Right atrium auricular region (tissue), 2 donors: ENCODE data around the gene CRYZ. TPM values are rescaled to one million over a fixed set of nuclear protein-coding genes. Genes with fewer than 3 reads are reported as not detected.

Experiments used
- DNase-seq: peaks from one replicate; pipeline ENCODE4 v3.0.0-alpha.2; 2019; ENCODE audit warnings: low spot score
- H3K27ac ChIP-seq, 2 donors: fragments of 200-600 bp; sonication (generic); 1 replicate in 1 of 2; 2 replicates in 1 of 2; pipeline ENCODE4 v1.5.1; 2016 to 2019
- H3K27me3 ChIP-seq, 2 donors: fragments of 200-600 bp; sonication (generic); one replicate each; pipeline versions ENCODE4 v1.5.1 to v1.6.0; 2017 to 2019
- H3K36me3 ChIP-seq: fragments of 200-600 bp; sonication (generic); one replicate; pipeline ENCODE4 v1.5.1; 2016
- H3K4me1 ChIP-seq, 2 donors: fragments of 200-600 bp; sonication (generic); one replicate each; pipeline versions ENCODE4 v1.5.1 to v1.6.0; 2017 to 2019
- H3K4me3 ChIP-seq, 2 donors: fragments of 200-600 bp; sonication (generic); 1 replicate in 1 of 2; 2 replicates in 1 of 2; pipeline ENCODE4 v1.5.1; 2017 to 2019; ENCODE audit warnings: mild to moderate bottlenecking in 1 of 2, moderate library complexity in 1 of 2
- H3K9me3 ChIP-seq, 2 donors: fragments of 200-600 bp; sonication (generic); one replicate each; pipeline ENCODE4 v1.5.1; 2019
- CTCF ChIP-seq, 2 donors: fragments of 200-600 bp; sonication (generic); IDR thresholded peaks; one replicate each; pipeline ENCODE4 v1.5.1; 2019; ENCODE audit warnings: antibody characterized with exemption in 2 of 2
- total RNA-seq, 2 donors: library from RNA; depleted of rRNA; stranded (reverse); fragments of >200 nt; gene quantifications; one replicate each; pipeline ENCODE4 v1.1.0, GENCODE V29; 2016

Gene CRYZ
- total RNA-seq, 2 donors from 2014 or later, result 30.5 to 39.8 TPM

DNA sequence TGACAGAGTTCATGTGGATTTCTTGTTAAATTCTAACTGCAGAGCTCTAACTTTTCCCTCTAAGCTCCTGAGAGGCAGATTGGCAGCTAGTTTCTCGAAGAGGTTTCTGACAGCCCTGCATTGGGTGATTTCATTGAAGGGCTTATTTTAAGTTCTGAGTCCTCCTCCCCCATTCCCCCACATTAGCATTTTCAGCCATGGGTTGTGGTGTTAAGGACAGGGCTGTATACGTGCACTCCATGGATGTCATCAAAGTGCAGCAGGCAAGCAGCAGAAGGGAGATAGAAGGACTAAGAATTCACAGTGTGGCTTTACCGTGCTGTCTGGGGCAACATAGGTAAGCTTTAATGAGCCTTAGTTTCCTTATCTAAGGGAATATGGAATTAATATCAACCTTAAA is 19.0 kb downstream of the CRYZ start:
- DNase-seq, result no peak
- Histone ChIP-seq H3K27ac (no peak overlapping the region), H3K4me3 (no peak overlapping the region), H3K4me1 (no peaks in the 10 kb centered on the region), H3K36me3 (peaks cover 67% of the 10 kb centered on the region), H3K9me3 (no peaks in the 10 kb centered on the region), H3K27me3 (no peaks in the 10 kb centered on the region)
- TF ChIP-seq CTCF (IDR thresholded peaks at IDR 0.05), result no peak

DNA sequence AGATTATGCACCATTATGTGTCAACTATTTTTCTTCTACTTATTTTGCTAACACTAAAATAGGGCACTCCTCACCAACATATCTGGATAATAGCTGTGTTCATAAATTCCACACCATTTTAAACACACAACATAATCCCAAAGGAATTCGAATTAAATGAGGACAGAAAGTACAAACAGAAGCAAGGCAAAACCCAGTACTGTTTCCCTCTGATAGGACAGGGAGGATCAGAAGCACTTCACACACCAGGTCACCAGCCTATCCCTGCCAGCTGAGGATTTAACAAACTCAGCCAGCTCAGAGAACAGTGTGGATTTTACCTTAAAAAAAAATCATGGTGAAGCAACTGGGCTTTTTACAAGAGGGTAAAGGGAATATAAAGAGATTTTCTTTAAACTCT is 20.0 kb downstream of the CRYZ start:
- Histone ChIP-seq H3K4me3 (no peak overlapping the region), H3K4me1 (no peaks in the 10 kb centered on the region), H3K27ac (no peak overlapping the region), H3K36me3 (peaks cover 66% of the 10 kb centered on the region), H3K9me3 (no peaks in the 10 kb centered on the region), H3K27me3 (no peaks in the 10 kb centered on the region)
- no peak for TF ChIP-seq CTCF (IDR thresholded peaks at IDR 0.05)
- no peak for DNase-seq

DNA sequence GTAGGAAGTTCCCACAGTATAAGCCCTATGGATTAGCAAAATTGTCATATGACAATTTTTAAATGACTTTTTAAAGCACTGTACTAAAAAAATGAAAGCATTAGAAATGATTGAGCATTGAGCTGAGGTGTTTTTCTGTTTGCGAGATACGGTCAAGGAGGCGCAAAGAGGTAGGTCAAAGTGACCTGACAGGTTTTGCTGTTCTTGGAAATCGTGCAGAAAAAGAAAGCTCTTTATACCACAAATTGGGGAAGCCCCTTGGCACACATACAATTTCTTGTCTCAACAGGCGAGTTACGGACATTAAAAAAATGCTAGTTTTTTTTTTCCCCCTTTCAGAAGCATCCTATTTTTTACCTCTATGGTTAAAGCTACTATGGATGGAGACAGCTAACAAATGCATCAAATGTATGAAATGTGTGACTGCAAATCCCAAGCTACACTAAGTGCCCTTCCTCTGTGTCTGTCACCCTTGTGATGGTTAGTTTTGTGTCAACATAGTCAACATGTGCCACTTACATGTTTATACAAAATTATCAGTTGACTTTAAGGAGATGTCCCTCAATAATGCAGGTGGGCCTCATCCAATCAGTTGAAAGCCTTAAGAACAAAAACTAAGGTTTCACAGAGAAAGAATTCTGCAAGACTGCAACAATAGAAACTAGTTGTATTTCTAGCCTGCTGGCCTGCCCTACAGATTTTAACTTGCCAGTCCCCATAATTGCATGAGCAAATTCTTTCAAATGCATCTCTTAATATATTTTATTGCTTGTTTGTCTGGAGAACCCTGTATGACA is 29.3 kb downstream of the CRYZ start:
- H3K4me1 ChIP-seq, result no peaks in the 10 kb centered on the region
- H3K27ac ChIP-seq, result no peak overlapping the region
- no peak overlapping the region for H3K4me3 ChIP-seq
- no peak for TF ChIP-seq CTCF (IDR thresholded peaks at IDR 0.05)
- H3K36me3 ChIP-seq, result peaks cover 44% of the 10 kb centered on the region
- no peak for DNase-seq
- no peaks in the 10 kb centered on the region for H3K27me3 ChIP-seq
- no peaks in the 10 kb centered on the region for H3K9me3 ChIP-seq

DNA sequence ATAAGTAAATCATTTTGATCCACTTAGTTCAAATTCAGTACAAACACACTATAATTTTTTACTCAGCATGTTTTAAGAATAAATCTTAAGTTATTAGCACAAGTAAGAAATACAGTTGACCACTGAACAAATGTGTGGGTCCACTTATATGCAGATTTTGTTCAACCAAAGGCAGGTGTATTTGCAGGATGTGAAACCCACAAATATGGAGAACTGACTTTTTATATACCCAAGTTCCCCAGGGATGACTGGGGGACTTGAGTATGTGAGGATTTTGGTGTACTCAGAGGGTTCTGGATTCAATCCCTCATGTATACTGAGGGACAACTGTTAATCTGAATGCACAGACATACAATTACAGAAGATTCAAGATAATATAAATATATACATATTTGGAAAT is 33.5 kb downstream of the CRYZ start:
- no peak overlapping the region for H3K4me3 ChIP-seq
- H3K27me3 ChIP-seq, result no peaks in the 10 kb centered on the region
- no peak for TF ChIP-seq CTCF (IDR thresholded peaks at IDR 0.05)
- H3K27ac ChIP-seq, result no peak overlapping the region
- H3K36me3 ChIP-seq, result peaks cover 15% of the 10 kb centered on the region
- no peaks in the 10 kb centered on the region for H3K9me3 ChIP-seq
- H3K4me1 ChIP-seq, result no peaks in the 10 kb centered on the region
- no peak for DNase-seq

GRCh38 chr1:74697832-74698231 is 35.0 kb downstream of the CRYZ start:
- H3K4me1 ChIP-seq, result no peaks in the 10 kb centered on the region
- H3K27ac ChIP-seq, result no peak overlapping the region
- H3K27me3 ChIP-seq, result no peaks in the 10 kb centered on the region
- no peak for DNase-seq
- H3K36me3 ChIP-seq, result peaks cover 8% of the 10 kb centered on the region
- TF ChIP-seq CTCF (IDR thresholded peaks at IDR 0.05), result no peak
- no peak overlapping the region for H3K4me3 ChIP-seq
- no peaks in the 10 kb centered on the region for H3K9me3 ChIP-seq

- Histone ChIP-seq H3K9me3 (no peaks in the 10 kb centered on the region), H3K4me1 (no peaks in the 10 kb centered on the region), H3K36me3 (no peaks in the 10 kb centered on the region), H3K27me3 (no peaks in the 10 kb centered on the region), H3K4me3 (no peak overlapping the region), H3K27ac (no peak overlapping the region)
- DNase-seq, result no peak
- no peak for TF ChIP-seq CTCF (IDR thresholded peaks at IDR 0.05)
These were observed 39.4 kb downstream of the CRYZ start for GRCh38 chr1:74693473-74693872.
